ENCODE results near the gene EIPR1. TPM values are rescaled to one million over a fixed set of nuclear protein-coding genes. Genes with fewer than 3 reads are reported as not detected.

Gene EIPR1
- total RNA-seq, 4 donors from 2014 or later, result 13.8 to 19.0 (median 15.3) TPM

- intact Hi-C loops (cut with DNase I), result no loop called here
- Histone ChIP-seq H3K4me3 (no peak overlapping the region), H3K9me3 (no peaks in the 10 kb centered on the region), H3K27ac (replicated peaks in 1 of 4) (peak overlapping the region in 1 of 4 donors; percentile 14), H3K27me3 (no peaks in the 10 kb centered on the region), H3K36me3 (peaks cover 0 to 35% (median 17%) of the 10 kb centered on the region in 4 donors), H3K4me1 (peaks cover 0 to 15% (median 9%) of the 10 kb centered on the region in 4 donors)
- 83% methylated on average over 24 of the region's 24 CpGs for WGBS
- TF ChIP-seq POLR2AphosphoS5 (IDR thresholded peaks at IDR 0.05) (no peak), POLR2A (IDR thresholded peaks at IDR 0.05; ENCODE audit: low read depth) (no peak), CTCF (IDR thresholded peaks at IDR 0.05) (no peak), EP300 (IDR thresholded peaks at IDR 0.05) (no peak)
- DNase-seq (ENCODE audit: extremely low spot score), result no peak
Observed at GRCh38 chr2:3334392-3335345, 42.9 kb downstream of the EIPR1 start.

- H3K36me3 ChIP-seq, result peaks cover 0 to 29% (median 16%) of the 10 kb centered on the region in 4 donors
- TF ChIP-seq POLR2AphosphoS5 (IDR thresholded peaks at IDR 0.05) (no peak), EP300 (IDR thresholded peaks at IDR 0.05) (no peak), POLR2A (IDR thresholded peaks at IDR 0.05; ENCODE audit: low read depth) (no peak), CTCF (IDR thresholded peaks at IDR 0.05) (no peak)
- no peak overlapping the region for H3K27ac ChIP-seq (replicated peaks in 1 of 4)
- no peak overlapping the region for H3K4me3 ChIP-seq
- H3K27me3 ChIP-seq, result no peaks in the 10 kb centered on the region
- no peak for DNase-seq (ENCODE audit: extremely low spot score)
- 87% methylated on average over 8 of the region's 8 CpGs for WGBS
- no peaks in the 10 kb centered on the region for H3K9me3 ChIP-seq
- peaks cover 0 to 15% (median 9%) of the 10 kb centered on the region in 4 donors for H3K4me1 ChIP-seq
- intact Hi-C loops (cut with DNase I), result no loop called here
Observed at GRCh38 chr2:3332133-3332532, 45.5 kb downstream of the EIPR1 start.

- Histone ChIP-seq H3K4me1 (peaks cover 0 to 5% (median 2%) of the 10 kb centered on the region in 4 donors), H3K27ac (replicated peaks in 1 of 4) (no peak overlapping the region), H3K27me3 (no peaks in the 10 kb centered on the region), H3K36me3 (peaks cover 0 to 25% (median 11%) of the 10 kb centered on the region in 4 donors), H3K9me3 (no peaks in the 10 kb centered on the region), H3K4me3 (no peak overlapping the region)
- 97% methylated on average over 5 of the region's 5 CpGs for WGBS
- TF ChIP-seq POLR2A (IDR thresholded peaks at IDR 0.05; ENCODE audit: low read depth), result no peak
- TF ChIP-seq EP300 (IDR thresholded peaks at IDR 0.05), result no peak
- TF ChIP-seq POLR2AphosphoS5 (IDR thresholded peaks at IDR 0.05), result no peak
- TF ChIP-seq CTCF (IDR thresholded peaks at IDR 0.05), result no peak
- no peak for DNase-seq (ENCODE audit: extremely low spot score)
- intact Hi-C loops (cut with DNase I), result no loop called here
Observed at GRCh38 chr2:3329491-3329890, 48.1 kb downstream of the EIPR1 start.

GRCh38 chr2:3326871-3327270, 50.7 kb downstream of the EIPR1 start:
- intact Hi-C loops (cut with DNase I), result no loop called here
- no peaks in the 10 kb centered on the region for H3K4me1 ChIP-seq
- peaks cover 0 to 22% (median 11%) of the 10 kb centered on the region in 4 donors for H3K36me3 ChIP-seq
- H3K9me3 ChIP-seq, result no peaks in the 10 kb centered on the region
- TF ChIP-seq EP300 (IDR thresholded peaks at IDR 0.05) (no peak), POLR2AphosphoS5 (IDR thresholded peaks at IDR 0.05) (no peak), POLR2A (IDR thresholded peaks at IDR 0.05; ENCODE audit: low read depth) (no peak), CTCF (IDR thresholded peaks at IDR 0.05) (no peak)
- H3K4me3 ChIP-seq, result no peak overlapping the region
- H3K27me3 ChIP-seq, result no peaks in the 10 kb centered on the region
- no peak for DNase-seq (ENCODE audit: extremely low spot score)
- H3K27ac ChIP-seq (replicated peaks in 1 of 4), result no peak overlapping the region
- 84% methylated on average over 15 of the region's 15 CpGs for WGBS

Data from esophagus muscularis mucosa (tissue), 4 donors.